HG02973 (cell line): ENCODE measurements around the gene CNKSR2.
"Not testable (repeated sequence)": the region's sequence is repeated elsewhere in the genome, so short reads cannot be mapped to it uniquely, and the experiment has no call there.

Experiments
- ATAC-seq: cut with Tn5 transposase; IDR thresholded peaks from one replicate; pipeline ENCODE4 v1.9.1; 2021; ENCODE audit warnings: moderate library complexity; ENCODE audit not compliant: unreplicated experiment

Gene CNKSR2

GRCh38 chrX:21438792-21439191, 64.6 kb downstream of the CNKSR2 start:
- ATAC-seq, result peak; percentile 98

DNA sequence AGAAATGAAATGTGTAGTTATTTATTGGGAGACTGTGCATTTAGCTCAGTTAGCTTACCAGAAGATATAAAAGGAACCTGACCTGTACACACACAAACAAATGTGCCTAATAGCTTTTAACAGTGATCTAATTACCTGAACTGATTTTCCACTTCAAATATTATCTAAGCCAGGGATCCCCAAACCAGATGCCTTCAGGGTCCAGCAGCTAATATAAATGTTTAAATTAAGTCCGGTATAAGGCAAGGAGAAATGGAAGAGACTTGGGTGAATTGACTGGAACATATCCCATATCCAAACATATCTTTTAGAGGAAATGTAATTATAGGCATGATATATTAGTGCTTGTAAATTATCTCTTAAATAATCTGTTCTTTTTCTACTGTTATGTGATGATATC, 66.7 kb downstream of the CNKSR2 start:
- ATAC-seq, result no peak

DNA sequence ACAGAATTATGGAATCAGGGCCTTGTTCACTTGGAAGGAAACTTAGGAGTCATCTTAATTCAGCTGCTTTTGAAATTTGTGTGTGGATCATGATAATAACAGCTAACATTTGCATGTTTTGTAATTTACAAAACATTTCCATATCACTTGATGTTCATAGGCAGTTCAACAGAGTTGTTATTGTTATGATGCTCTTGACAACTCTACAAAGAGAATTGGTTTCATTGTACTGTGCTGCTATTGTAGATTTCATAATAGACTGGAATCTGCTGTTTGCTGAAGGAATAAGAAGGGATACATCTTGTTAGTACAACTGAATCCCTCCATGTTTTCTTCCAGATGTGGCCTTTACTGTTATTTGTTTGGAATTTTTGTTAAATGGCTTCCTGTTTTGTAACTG, 83.5 kb downstream of the CNKSR2 start:
- ATAC-seq, result no peak

GRCh38 chrX:21469071-21469470, 94.9 kb downstream of the CNKSR2 start:
- no peak for ATAC-seq

DNA sequence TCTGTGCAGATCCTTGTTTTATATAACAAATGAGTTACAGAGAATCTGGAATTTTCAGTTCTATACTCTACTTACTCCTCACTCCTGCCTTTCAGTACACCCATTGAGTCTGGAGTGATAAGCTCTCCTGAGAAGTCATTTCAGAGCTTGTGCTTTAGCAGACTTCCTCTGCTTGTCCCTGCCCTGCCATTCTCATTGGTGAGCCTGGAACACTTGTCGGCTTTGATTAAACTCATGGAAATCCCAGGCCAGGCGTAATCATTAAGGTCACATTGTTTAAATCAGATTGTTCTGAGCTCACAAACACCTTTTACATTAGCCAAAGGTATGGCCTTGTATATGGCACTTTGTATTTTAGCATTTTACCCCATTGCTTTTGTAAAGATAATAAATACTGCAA, 102.7 kb downstream of the CNKSR2 start:
- ATAC-seq, result no peak

GRCh38 chrX:21479695-21480270, 105.6 kb downstream of the CNKSR2 start:
- ATAC-seq, result peak; percentile 73

- ATAC-seq, result no peak
Measured at GRCh38 chrX:21481761-21482160, 107.5 kb downstream of the CNKSR2 start.

DNA sequence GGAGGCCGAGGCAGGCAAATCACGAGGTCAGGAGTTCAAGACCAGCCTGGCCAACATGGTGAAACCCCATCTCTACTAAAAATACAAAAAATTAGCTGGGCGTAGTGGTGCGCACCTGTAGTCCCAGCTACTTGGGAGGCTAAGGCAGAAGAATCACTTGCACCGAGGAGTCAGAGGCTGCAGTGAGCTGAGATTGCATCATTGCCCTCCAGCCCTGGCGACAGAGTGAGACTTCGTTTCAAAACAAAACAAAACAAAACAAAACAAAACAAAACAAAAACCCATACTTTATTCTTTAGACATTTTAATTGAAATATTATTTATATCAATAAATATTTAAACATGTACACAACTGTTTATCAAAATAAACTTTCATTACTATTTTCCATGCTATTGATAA, 109.8 kb downstream of the CNKSR2 start:
- ATAC-seq, result not testable (repeated sequence)

DNA sequence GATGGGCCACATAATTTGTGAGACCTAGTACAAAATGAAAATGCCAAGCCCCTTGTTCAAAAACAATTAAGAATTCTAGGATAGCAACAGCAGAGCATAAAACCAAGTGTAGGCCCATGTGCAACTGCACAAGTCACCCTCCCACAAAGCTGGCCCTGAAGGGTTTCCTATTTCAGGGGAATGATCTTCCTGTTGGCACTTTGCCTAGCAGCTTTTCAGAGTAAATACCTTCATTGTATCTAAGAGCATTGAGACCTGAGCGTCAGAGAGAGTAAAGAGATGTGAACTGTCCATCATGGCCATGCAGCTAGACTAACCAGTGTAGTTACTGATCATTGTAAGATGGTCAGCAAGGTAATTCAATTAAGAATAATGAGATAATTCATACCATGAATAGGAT, 113.6 kb downstream of the CNKSR2 start:
- no peak for ATAC-seq

- ATAC-seq, result no peak
Measured at GRCh38 chrX:21490341-21490740, 116.1 kb downstream of the CNKSR2 start.

GRCh38 chrX:21493226-21493830, 119.1 kb downstream of the CNKSR2 start:
- no peak for ATAC-seq

DNA sequence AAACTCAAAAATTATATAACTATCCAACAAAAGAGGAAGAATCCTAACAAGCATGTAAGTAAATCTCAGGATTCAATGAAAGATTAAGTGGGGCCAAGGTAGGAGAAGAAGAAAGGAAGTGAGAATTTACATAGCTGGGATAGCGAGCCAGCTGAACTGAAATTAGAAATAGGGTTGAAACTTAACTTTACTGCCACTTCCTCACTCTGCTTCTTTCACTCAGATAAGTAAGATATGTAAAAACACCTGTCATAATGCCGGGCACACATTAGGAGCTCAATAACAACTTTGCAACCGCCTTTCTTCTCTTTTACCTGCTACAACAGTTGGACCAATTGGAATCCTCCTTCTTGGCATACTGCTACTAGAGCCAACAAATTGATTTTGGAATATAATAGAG, 129.4 kb downstream of the CNKSR2 start:
- ATAC-seq, result peak; percentile 50

GRCh38 chrX:21509912-21510311, 135.7 kb downstream of the CNKSR2 start:
- no peak for ATAC-seq

DNA sequence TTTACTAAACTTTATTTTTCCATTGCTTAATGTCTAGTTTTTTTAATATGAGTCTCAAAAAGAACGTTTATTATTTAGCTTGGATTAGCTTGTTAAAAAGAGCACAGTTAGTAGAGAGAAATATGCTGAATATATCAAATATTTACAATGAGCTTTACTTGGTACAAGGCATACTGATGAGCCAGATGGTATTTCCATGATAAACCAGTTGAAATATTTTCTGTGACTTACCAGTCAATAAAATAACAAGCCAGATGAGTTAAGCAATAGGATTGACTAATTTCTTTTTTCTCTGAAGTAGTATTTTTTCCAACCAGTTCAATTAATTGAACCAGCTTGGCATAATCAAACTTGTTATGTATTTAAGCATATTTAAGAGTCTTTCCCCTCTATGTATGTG, 149.8 kb downstream of the CNKSR2 start:
- ATAC-seq, result no peak

DNA sequence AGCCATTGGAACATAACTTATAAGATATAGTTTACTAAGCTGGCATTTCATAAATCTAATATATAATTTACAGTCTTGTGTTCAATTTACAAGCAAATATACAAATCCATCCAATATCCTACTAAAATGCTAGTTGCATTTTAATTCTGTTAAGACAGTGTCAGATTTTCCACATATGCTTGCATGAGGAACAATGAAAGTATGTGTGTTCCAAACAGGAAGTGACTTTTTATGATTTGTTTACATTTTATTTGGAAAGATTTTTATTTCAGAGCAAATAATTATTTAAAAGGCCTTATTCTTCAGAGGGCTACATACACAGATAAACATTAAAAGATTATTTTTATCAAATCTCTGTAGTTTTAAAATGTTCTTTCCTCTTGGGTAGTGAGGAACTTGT, 153.9 kb downstream of the CNKSR2 start:
- no peak for ATAC-seq

DNA sequence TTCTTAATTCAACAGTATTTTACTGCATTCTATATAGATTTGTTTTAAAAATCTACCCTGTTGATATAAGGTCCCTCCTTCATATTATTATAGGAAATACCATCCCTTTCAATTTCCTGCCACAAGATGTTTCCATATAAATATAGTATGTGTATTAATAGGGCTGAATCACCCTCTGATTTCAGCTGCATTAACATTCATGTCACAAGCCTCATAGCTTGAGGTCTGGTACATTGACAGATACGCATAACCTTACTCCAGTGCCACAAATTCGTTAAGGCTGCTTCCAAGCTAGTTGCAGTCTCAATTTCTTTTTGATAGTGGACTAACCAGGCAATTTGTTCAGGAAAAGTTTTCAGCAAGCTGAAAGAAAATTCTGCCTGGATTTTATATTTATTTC, 155.6 kb downstream of the CNKSR2 start:
- ATAC-seq, result no peak

- not testable (repeated sequence) for ATAC-seq
Measured at GRCh38 chrX:21544642-21545041, 170.4 kb downstream of the CNKSR2 start.

DNA sequence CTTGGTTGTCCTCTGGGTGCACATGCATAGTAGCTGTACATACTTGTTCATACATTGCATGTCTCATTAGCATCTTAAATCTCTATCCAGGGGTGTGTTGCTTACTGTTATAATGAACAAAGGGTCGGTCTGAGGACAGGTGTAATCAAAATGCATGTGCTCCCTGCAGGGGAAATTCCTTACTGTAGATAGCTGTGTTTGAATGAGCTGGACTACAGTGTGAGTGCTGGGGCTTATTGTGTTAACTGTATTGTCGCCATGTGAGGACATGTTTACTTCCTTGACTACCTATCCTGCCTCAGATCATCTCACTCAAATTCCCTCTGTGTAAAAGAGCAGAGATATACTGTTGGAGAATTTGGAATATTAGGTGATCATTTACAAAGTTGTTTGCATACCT, 185.2 kb downstream of the CNKSR2 start:
- ATAC-seq, result no peak

DNA sequence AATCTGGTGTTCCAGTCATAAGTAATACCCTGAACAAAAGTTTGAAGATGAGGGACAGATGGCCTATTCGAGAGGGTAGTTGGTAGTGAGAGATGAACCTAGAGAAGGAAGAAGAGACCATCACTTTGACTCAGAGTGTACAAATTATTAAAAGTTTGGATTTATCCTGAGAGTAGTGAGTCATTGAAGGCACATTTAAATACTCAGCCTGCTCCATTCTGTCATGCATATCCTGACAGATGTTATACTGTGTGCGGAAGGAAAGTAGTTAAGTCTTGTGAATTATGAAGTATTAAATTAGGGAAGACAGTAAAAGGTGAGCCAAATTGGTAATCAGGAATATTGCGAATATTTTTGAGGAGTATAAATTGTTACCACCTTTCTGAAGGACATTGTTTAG, 190.8 kb downstream of the CNKSR2 start:
- ATAC-seq, result no peak

DNA sequence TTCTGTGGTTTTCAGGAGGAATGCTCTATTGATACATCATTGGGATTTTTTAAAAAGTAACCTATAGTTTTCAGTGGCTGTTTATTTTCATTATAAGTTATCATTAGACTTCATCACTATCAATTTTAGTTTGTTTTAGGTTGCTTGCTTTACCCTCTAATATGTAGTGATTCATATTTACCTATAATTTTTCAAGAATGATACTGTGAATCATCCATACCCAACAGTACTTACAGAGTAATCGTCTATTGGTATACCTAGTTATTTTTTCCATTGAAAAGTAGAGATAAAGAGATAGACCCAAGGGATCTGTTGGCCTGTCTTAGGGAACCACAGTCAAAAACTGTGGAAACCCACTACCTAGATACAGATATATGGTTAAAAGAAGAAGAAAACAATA, 200.6 kb downstream of the CNKSR2 start:
- ATAC-seq, result no peak

GRCh38 chrX:21581479-21581878, 207.3 kb downstream of the CNKSR2 start:
- no peak for ATAC-seq

DNA sequence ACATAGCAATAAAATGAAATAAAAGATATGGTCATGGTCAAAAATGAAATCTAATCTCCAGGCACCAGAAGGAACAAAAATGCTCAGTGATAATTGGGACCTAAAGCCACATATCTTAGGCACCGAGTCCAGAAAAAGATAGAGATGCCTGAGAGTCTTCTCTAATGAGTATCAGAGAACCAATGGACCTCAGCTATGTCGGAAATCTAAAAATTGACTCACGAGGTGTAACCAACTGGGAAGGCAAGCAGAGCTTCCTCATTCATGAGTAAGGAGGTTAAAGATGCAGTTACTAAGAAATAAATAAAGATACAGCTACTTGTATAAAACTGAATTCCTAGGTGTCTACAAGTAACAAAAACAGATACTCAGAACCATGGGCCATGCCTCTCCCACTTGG, 211.8 kb downstream of the CNKSR2 start:
- no peak for ATAC-seq
